ENCODE data around the gene EIF4G3.
A peak's percentile ranks its signal among the peaks of the same experiment; 100 is the strongest.

- TF ChIP-seq, protein P1, sequence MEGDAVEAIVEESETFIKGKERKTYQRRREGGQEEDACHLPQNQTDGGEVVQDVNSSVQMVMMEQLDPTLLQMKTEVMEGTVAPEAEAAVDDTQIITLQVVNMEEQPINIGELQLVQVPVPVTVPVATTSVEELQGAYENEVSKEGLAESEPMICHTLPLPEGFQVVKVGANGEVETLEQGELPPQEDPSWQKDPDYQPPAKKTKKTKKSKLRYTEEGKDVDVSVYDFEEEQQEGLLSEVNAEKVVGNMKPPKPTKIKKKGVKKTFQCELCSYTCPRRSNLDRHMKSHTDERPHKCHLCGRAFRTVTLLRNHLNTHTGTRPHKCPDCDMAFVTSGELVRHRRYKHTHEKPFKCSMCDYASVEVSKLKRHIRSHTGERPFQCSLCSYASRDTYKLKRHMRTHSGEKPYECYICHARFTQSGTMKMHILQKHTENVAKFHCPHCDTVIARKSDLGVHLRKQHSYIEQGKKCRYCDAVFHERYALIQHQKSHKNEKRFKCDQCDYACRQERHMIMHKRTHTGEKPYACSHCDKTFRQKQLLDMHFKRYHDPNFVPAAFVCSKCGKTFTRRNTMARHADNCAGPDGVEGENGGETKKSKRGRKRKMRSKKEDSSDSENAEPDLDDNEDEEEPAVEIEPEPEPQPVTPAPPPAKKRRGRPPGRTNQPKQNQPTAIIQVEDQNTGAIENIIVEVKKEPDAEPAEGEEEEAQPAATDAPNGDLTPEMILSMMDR (IDR thresholded peaks at IDR 0.05; ENCODE audit: low read depth, low read length, poor library complexity, severe bottlenecking): peak; percentile 57
- no peak for TF ChIP-seq EZH2phosphoT487 (IDR thresholded peaks at IDR 0.05; ENCODE audit: borderline replicate concordance, low read length)
Observed at GRCh38 chr1:21217812-21218596, 41.3 kb upstream of the EIF4G3 start.
